NB4 (cell line): ENCODE data around the gene OTX2.

Source experiments
- CTCF ChIP-seq: IDR thresholded peaks from one replicate; pipeline ENCODE4 v1.5.1; 2012; ENCODE audit warnings: low read depth, low read length
- POLR2A ChIP-seq: IDR thresholded peaks from 2 replicates; pipeline ENCODE4 v1.6.1; 2011; ENCODE audit warnings: mild to moderate bottlenecking; ENCODE audit not compliant: insufficient read length; ENCODE audit errors: extremely low read depth

- TF ChIP-seq CTCF = no peak
- TF ChIP-seq POLR2A = no peak
Measured at GRCh38 chr14:56759094-56759493, 51.2 kb downstream of the OTX2 start.
